A673 (cell line): Measurements from ENCODE around the gene C19orf47. TPM values are rescaled to one million over a fixed set of nuclear protein-coding genes. Genes with fewer than 3 reads are reported as not detected.
A peak's percentile ranks its signal among the peaks of the same experiment; 100 is the strongest.

Experiments
- BruUV-seq: library from RNA; stranded (reverse); fragments of 400-500 nt; replicated peaks from 2 replicates; lab custom pipeline; 2021; lab: Mats Ljungman, UMichigan
- CTCF ChIA-PET: fragments of 300-600 bp; sonication (Branson Sonifier 250); formaldehyde crosslinking; loops from one replicate; lab custom pipeline; 2022; ENCODE audit warnings: antibody characterized with exemption; lab: Charles Lee
- POLR2A ChIA-PET: fragments of 300-600 bp; sonication (Branson Sonifier 250); formaldehyde crosslinking; loops from one replicate; lab custom pipeline; 2022; ENCODE audit warnings: antibody characterized with exemption; ENCODE audit not compliant: low non-redundant PET; lab: Charles Lee
- DNase-seq: peaks from one replicate; pipeline ENCODE4 v3.0.0-alpha.2; 2015; ENCODE audit warnings: low spot score
- H3K27ac ChIP-seq: fragments of 200-600 bp; sonication (generic); 2 replicates; pipeline ENCODE4 v1.5.1; 2016; ENCODE audit warnings: mixed run types, low read depth, mild to moderate bottlenecking, mixed read lengths, antibody characterized with exemption, low read length; ENCODE audit not compliant: poor library complexity, severe bottlenecking
- H3K27me3 ChIP-seq: fragments of 200-600 bp; sonication (generic); replicated peaks from 2 replicates; pipeline ENCODE4 v1.6.1; 2017; ENCODE audit warnings: mixed run types, low read depth, mild to moderate bottlenecking, mixed read lengths, antibody characterized with exemption, low read length; ENCODE audit not compliant: insufficient read depth, poor library complexity
- H3K36me3 ChIP-seq: fragments of 200-600 bp; sonication (generic); 2 replicates; pipeline ENCODE4 v1.6.1; 2016; ENCODE audit warnings: mixed run types, mild to moderate bottlenecking, mixed read lengths, antibody characterized with exemption, low read length; ENCODE audit not compliant: insufficient read depth, poor library complexity, severe bottlenecking
- H3K4me1 ChIP-seq: fragments of 200-600 bp; sonication (generic); 2 replicates; pipeline ENCODE4 v1.6.1; 2017; ENCODE audit warnings: mixed run types, mild to moderate bottlenecking, mixed read lengths, antibody characterized with exemption, low read length; ENCODE audit not compliant: insufficient read depth, poor library complexity, severe bottlenecking
- H3K4me3 ChIP-seq: fragments of 200-600 bp; sonication (generic); 2 replicates; pipeline ENCODE4 v1.5.1; 2016; ENCODE audit warnings: low read depth, mixed run types, mild to moderate bottlenecking, mixed read lengths, low read length; ENCODE audit not compliant: poor library complexity, severe bottlenecking
- H3K9me3 ChIP-seq: fragments of 200-600 bp; sonication (generic); 2 replicates; pipeline ENCODE4 v1.6.1; 2016; ENCODE audit warnings: mixed run types, low read depth, mild to moderate bottlenecking, mixed read lengths, antibody characterized with exemption, low read length; ENCODE audit not compliant: poor library complexity, severe bottlenecking
- EZH2 ChIP-seq: fragments of 200-600 bp; sonication (generic); IDR thresholded peaks from 2 replicates; pipeline ENCODE4 v1.6.1; 2017; ENCODE audit warnings: borderline replicate concordance, low read depth, mild to moderate bottlenecking, mixed read lengths, antibody characterized with exemption, low read length; ENCODE audit not compliant: poor library complexity, severe bottlenecking
- intact Hi-C: fragments of 100-400 bp; cut with micrococcal nuclease; formaldehyde crosslinking; loops from one replicate; pipeline ENCODE4 v1.10.0; 2022; ENCODE audit not compliant: unreplicated experiment
- total RNA-seq: library from RNA; stranded (reverse); gene quantifications from 2 replicates; pipeline ENCODE4 v1.2.3, GENCODE V29; 2021
- TF ChIP-seq, protein P1 (sequence below): fragments of 300-800, 200-600 bp; sonication (generic); conservative IDR thresholded peaks from 2 replicates; pipeline ENCODE4 v1.5.1; 2017; ENCODE audit warnings: low read depth, mild to moderate bottlenecking, antibody characterized with exemption, low read length, moderate library complexity, mixed read lengths

The C19orf47 gene
- total RNA-seq, 1 experiment from 2014 or later: 26.5 TPM

- Histone ChIP-seq H3K4me3 (no peak overlapping the region), H3K4me1 (peaks cover 32% of the 10 kb centered on the region), H3K36me3 (no peaks in the 10 kb centered on the region), H3K27me3 (no peaks in the 10 kb centered on the region), H3K27ac (peak overlapping the region; percentile 86), H3K9me3 (no peaks in the 10 kb centered on the region)
- ChIA-PET CTCF (no interaction called here), POLR2A (no interaction called here)
- intact Hi-C loops: loop anchor here (10.0 kb wide), 1 partner anchor 142 kb away; no protein-coding TSS in a partner anchor
- no peak for DNase-seq
- TF ChIP-seq, protein P1, sequence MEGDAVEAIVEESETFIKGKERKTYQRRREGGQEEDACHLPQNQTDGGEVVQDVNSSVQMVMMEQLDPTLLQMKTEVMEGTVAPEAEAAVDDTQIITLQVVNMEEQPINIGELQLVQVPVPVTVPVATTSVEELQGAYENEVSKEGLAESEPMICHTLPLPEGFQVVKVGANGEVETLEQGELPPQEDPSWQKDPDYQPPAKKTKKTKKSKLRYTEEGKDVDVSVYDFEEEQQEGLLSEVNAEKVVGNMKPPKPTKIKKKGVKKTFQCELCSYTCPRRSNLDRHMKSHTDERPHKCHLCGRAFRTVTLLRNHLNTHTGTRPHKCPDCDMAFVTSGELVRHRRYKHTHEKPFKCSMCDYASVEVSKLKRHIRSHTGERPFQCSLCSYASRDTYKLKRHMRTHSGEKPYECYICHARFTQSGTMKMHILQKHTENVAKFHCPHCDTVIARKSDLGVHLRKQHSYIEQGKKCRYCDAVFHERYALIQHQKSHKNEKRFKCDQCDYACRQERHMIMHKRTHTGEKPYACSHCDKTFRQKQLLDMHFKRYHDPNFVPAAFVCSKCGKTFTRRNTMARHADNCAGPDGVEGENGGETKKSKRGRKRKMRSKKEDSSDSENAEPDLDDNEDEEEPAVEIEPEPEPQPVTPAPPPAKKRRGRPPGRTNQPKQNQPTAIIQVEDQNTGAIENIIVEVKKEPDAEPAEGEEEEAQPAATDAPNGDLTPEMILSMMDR: no peak
- TF ChIP-seq EZH2: no peak
- no TSS peak for BruUV-seq
Observed at GRCh38 chr19:40286971-40287421, 61.2 kb downstream of the C19orf47 start.

GRCh38 chr19:40286235-40286970, 61.8 kb downstream of the C19orf47 start:
- H3K27me3 ChIP-seq: no peaks in the 10 kb centered on the region
- DNase-seq: no peak
- BruUV-seq: no TSS peak
- H3K9me3 ChIP-seq: no peaks in the 10 kb centered on the region
- peak overlapping the region; percentile 86 for H3K27ac ChIP-seq
- H3K36me3 ChIP-seq: no peaks in the 10 kb centered on the region
- TF ChIP-seq EZH2: no peak
- TF ChIP-seq, protein P1: no peak
- H3K4me3 ChIP-seq: no peak overlapping the region
- H3K4me1 ChIP-seq: peaks cover 38% of the 10 kb centered on the region
- ChIA-PET CTCF (interaction anchor here (0.7 kb wide), 1 partner anchor 178 kb away, joined by 3 read pairs; no protein-coding TSS in a partner anchor), POLR2A (no interaction called here)
- intact Hi-C loops: loop anchor here (10.0 kb wide), 1 partner anchor 142 kb away; no protein-coding TSS in a partner anchor

DNA sequence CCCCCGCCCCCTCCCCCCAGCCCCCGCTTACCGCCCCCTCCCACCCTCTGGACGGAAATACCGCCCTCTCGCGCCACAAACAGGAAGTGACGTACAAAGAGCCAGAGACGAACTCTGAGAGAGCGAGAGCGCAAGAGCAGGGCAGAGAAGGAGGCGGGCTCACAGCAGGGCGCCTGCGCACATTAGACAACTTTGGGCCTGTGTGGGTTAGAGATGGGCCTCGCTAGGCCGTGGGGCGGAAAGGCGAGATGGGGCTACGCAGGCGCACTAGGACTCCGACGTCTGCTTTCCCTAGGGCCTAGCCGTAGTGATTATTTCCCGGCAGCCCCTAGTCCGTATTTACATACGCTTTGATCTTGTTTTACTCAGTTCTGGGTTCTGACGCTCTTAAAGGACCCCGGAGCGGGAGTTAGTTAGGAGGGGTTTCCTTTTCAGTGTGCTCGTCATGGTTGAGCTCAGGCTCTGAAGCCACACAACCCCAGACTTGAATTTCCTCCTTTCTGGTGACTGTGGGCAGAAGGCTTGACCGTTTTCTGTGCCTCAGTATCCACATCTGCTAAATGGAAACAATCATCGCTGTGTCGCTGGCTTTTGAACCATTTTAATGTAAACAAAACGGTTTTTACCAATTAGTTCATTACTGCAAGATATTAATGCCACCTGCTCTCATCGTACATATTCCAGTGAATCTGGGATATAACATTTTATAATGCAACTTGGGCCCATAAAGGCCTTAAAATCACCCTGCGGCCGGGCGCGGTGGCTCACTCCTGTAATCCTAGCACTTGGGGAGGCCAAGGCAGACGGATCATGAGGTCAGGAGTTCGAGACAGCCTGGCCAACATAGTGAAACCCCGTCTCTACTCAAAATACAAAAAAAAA, 62.6 kb downstream of the C19orf47 start:
- no peaks in the 10 kb centered on the region for H3K9me3 ChIP-seq
- peak; percentile 100 for DNase-seq
- H3K36me3 ChIP-seq: no peaks in the 10 kb centered on the region
- TF ChIP-seq EZH2: no peak
- TF ChIP-seq, protein P1: no peak
- POLR2A ChIA-PET: interaction anchor here (0.6 kb wide), 2 partner anchors 314 to 315 kb away, joined by 5 to 13 read pairs; no protein-coding TSS in a partner anchor
- H3K27ac ChIP-seq: peak overlapping the region; percentile 86
- H3K4me3 ChIP-seq: peak overlapping the region; percentile 86
- H3K4me1 ChIP-seq: peaks cover 46% of the 10 kb centered on the region
- intact Hi-C loops: loop anchor here (10.0 kb wide), 1 partner anchor 141 kb away; no protein-coding TSS in a partner anchor
- CTCF ChIA-PET: interaction anchor here (0.6 kb wide), 1 partner anchor 404 kb away, joined by 13 read pairs; no protein-coding TSS in a partner anchor
- TSS peak; percentile 99 for BruUV-seq
- no peaks in the 10 kb centered on the region for H3K27me3 ChIP-seq
